Mesenteric fat pad (tissue), 1 donor: ENCODE results near the gene EBF4. TPM values are rescaled to one million over a fixed set of nuclear protein-coding genes. Genes with fewer than 3 reads are reported as not detected.

Experiments used
- DNase-seq: peaks from one replicate; pipeline ENCODE4 v3.0.0-alpha.2; 2020; ENCODE audit warnings: low spot score
- total RNA-seq: library from RNA; stranded (reverse); fragmentation: NEBNext Ultra II Directional; extraction: Animal tissue kit (Norgen Biotek cat#: 25700); gene quantifications from one replicate; pipeline ENCODE4 v1.2.1, GENCODE V29; 2021
- donor health status: DM: yes; HTN: yes; CAD: no.

The EBF4 gene
- total RNA-seq, 1 donor from 2014 or later = 6.0 TPM

DNA sequence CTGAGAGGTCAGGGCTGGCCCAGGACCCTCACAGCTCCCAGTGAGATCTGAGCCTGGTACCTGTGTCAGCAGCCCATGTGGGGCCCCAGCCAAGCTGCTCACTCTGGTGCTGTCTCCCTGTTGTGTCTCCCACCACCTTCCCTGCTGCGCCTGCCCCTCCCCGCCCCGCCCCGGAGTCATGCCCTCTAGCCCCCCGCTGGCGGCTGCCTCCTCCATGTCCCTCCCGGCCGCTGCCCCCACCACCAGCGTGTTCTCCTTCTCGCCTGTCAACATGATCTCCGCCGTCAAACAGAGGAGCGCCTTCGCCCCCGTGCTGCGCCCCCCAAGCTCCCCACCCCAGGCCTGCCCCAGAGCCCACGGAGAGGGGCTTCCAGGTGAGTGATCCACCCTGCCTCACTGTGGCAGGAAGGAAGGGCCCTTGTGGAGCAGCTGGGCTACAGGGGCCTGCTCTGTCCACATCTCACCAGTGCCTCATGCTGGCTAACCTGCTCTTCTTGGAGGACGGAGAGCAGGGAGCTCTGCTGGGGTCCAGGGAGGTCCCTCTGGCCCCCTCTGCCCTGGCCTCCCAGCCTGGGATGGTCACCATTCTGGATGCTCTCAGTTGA, 63.0 kb downstream of the EBF4 start:
- no peak for DNase-seq

DNA sequence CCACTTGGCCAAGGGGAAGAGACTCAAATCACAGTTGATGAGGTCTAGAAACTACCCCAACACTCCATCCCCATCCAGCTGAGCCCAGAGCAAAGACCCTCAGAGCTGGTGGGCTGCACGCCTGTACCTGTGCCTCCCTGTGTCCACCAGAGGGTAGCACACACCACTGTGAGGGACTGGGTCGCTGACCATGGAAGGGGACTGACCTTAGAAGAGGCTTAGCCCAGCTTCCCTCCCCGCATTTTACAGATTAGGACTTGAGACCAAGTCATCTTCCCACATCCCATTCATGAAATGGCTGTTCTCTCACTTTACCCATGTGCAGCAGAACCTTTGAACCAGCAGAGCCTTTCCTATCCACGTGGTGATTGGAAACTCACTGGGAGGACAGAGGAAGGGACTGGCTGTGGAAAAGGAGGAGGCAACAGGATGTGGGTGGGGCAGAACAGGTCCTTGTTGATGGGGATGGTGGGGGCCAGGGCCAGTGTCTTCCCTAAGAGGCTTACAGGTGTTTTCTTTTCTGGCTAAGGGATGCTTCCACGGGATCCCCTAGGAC, 63.6 kb downstream of the EBF4 start:
- no peak for DNase-seq

DNA sequence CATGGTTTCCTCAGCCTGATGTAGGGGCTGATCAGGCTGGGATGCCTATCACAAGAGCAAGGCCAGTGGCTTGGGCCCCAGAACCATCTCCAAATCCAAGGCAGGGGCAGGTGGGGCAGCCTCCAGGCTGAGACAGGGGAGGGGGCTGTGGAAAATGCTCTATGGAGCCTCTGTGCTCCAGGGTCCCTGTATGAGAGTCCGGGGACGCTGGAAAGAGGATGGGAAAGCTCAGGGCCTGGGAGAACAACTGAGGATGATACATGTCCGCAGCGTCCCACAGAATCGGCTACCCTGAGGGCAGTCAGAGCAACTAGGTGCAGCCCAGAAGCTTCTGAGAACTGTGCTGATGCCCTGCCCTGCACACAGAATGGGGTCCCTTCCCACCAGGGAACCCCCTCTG, 64.4 kb downstream of the EBF4 start:
- DNase-seq = no peak

DNA sequence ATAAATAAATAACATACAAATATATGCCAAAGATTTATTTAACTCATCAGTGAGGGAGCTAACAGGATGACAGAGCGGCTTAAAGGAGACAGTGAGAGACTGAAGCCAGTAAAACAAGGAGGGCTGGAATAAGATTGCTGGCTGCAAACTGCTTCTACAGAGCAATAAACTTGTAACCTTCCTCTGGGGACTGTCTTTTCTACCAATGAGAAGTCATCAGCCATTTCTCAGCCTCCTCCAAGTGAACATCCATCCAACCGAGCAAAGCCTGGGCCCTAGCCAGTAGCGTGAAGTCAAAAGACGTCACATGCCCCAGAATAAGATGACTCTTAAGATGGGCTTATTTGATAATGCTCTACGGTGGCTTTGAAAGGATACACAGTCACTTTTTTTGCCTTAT, 65.4 kb downstream of the EBF4 start:
- no peak for DNase-seq

DNA sequence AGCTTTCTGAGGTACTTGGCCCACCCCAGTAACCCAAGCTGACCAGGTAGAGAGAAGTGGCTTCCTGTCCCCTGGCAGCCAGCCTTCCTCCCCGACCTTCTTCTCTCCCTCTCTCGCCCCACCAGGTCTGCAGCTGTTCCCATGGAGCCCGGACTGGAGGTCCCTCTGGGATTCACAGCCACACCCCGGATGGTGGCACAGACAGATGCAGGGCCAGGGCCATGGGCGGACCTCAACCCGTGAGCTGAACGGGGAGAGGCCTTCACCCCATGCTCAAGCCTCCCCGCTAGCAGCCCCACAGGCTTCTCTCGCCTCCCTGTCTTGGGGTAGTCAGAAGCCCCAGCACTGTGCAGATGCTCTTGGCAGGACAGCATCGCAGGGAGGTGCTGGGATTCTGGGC, 66.6 kb downstream of the EBF4 start:
- no peak for DNase-seq

DNA sequence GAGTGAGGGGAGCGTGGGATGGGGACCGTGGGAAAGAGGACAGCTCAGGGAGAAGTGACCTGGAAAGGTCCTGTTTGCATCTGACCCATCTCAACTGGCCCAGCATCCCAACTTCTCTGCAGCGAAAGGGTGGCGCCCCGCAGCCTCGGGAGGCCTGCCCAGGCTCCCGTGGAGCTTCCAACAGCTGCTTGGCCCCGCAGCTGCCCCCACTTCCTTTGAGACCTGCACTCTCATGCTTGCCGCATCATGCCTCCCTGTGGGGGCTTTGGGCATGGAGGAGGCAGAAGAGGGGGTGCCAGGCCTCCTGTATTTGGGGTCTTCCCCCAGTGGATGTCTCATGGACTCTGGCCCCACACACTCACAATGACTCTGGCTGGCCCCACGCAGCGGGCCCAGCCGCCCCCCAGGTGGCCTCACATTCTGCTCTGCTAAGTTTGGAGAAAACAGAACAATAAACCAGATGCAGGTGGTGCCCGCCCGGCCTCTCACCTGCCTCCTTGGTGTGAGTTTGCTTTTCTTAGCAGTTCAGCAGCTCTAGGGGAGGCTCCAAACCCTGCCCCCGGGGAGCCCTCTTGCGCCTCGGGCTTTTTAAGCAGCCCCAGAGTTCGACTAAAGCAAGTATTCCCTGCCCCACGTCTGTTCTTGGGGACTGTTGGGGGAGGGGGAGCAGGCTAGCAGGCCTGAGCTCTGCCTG, 67.2 kb downstream of the EBF4 start:
- no peak for DNase-seq

DNA sequence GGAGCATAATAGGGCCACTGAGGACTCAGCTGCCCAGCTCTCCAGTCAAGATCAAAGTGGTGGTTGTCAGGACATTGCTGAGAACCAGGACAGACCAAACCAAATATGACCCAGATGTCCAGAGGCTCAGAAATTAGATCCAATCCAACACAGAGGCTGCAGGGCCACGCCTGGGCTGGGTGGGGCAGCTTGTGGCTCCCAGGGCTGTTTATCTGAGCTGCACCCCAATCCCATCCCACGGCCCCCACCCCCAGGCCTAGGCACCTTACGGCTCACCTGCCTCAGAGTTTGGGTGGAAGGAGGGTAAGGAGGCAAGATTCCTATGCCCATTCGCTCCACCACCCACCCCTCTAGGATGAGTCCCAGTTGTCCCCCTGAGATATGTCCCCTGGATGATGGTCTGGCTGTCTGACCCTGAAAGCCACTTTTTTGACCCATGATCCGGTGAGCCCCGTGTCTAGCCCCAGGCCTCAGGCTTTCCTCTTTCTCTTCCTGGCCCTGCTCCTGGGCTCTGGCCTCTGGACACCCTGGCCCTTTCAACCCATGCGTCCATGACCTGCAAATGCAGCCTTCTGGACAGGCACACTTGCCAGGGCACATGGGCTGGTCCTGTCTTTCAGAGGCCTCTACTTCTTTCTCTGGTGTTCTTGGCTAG, 67.8 kb downstream of the EBF4 start:
- DNase-seq = peak; percentile 88

DNA sequence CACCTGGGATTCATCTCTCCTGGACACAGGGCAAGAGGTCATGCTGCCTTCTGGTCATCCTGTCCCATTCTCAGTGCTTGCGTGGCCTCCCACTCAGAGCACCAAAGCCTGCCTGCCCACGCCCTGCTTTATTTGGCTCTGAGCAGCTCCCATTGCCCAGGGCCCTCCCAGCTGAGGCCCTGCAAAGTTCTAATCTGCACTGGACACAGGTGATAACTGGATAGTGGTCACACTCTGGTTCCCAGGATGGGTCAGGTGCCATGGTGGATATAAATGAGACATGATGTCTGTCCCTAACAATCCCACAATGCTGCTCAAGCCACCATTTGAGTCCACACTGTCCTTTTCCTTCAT, 68.3 kb downstream of the EBF4 start:
- DNase-seq = peak; percentile 71

DNA sequence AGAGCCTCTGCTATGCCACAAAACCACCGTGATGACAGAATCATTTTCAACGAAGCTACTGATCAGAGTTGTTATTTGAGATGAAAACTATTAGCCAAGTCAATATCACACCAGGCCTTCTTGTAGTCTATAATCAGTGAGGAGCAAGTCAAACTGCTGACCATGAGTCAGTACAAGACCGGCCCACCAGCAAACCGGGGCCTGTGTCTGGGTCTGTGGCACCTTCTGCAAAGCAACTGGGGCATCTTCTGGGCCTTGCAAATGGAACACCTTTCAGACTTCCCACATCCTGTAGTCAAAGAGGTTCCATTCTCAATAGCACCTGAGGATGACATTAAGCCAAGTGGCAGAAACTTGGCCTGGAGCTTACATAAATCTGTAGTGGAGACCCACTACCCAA, 69.3 kb downstream of the EBF4 start:
- no peak for DNase-seq

DNA sequence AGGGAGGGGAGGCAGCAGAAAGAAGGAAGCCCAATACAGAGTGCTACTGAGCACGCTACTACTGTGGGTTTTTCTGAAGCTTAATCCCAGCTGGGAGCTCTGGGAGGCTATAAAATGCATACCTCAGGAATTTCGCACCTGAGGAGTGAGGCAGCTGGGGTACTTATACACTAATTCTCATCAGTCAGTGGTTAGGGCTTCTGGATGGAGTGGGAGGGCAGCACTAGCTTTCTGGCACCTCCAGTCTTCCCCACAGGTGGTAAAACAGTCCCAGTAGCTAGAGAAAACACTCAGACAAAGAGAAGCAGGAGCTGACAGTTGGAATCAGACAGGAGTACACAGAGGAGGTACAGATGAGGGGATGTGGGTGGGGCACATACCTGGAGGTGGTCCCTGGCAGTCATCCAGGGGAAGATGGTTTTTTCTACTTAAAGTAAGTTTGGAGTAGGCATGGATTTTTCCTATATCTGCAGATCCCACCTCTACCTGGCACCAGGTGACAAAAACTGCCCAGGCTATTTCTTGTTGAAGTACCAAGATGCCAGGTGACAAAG, 70.1 kb downstream of the EBF4 start:
- no peak for DNase-seq

DNA sequence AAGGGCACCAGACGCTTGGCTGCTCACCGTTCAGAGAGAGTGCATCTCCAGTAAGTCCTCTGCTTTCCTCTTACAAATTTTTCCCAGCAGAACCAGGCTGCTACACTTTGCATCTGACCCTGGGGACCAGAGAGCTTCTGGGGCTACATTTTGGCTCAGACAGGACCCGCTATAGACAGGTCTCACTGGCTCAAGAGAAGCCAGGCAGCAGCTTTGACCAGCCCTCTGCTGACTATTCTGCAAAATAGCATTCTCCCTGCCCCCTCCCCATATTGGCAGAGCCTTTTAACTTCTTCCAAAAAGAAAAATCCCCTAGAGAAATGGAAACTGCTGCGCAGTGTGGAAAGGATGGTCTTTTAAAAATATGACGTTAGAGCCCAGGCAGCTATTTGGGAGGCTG, 70.6 kb downstream of the EBF4 start:
- no peak for DNase-seq

DNA sequence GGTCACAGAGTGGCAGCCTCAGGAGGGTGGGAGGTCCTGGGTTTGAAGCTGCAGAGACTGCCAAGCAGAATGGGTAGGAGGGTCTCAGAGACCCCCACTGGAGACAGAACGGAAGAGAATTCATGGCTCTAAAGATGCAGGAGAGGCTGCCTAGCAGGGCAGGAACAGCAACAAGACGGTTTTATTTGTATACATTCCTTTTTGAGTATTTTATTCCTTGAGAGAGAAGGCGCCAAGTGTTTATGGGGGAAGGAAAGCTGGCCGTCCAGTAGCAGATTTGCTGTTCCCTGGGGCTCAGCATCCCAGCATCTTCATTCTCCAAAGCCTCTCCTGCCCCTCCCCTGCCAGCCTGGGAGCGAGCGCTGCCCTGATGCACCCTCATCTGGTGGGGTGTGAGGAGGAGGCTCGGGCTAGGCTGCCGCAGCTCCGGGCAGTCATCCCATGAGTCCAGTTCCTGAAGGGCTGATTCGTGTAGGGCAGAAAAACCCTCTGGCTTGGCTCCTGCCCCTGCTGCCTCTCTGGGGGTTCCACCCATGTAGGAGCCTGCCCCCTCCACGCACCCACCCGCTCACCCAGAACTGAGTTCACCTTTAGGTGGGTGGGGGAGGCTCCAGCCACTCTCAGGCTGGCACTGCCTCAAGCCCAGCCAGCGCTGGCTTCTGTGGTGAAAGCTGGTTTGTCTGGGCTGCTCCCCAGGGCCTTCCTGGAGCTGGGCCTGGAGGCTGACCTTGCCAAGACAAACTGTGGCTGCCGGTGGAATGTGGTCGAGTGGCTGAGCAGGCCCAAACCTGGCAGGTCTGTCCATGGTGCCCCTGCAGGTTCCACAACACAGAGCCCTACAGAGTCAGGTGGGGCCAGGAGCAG, 75.4 kb downstream of the EBF4 start:
- peak; percentile 89 for DNase-seq

DNA sequence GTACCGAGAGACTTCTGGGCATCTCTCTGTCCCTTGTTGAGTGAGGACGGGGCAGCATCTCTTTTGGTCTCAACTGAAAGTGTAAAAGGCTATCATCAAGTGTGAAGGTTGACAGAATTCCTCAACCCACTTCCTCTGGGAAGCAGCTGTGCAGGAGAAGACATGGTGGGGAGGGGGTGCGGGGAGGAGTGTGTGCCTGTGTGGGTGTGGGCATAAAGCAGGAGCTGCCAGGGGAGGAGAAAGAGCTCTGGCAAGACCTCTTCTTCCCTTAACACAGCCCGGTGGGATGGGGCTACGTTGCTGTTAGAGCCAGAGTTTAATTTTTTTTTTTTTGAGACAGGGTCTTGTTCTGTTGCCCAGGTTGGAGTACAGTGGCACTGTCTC, 76.0 kb downstream of the EBF4 start:
- peak; percentile 51 for DNase-seq

DNA sequence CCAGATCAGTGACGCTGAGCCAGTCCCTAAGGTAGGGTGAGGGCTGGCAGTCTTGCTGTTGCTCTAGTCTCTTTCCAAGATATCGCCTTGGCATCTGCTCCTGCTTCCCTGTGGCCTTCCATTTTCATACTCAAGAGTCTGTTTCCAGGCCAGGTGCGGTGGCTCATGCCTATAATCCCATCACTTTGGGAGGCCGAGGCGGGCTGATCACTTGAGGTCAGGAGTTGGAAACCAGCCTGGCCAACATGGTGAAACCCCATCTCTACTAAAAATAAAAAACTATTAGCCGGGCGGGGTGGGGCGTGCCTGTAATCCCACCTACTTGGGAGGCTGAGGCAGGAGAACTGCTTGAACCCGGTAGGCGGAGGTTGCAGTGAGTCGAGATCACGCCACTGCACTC, 77.5 kb downstream of the EBF4 start:
- DNase-seq = peak; percentile 55

DNA sequence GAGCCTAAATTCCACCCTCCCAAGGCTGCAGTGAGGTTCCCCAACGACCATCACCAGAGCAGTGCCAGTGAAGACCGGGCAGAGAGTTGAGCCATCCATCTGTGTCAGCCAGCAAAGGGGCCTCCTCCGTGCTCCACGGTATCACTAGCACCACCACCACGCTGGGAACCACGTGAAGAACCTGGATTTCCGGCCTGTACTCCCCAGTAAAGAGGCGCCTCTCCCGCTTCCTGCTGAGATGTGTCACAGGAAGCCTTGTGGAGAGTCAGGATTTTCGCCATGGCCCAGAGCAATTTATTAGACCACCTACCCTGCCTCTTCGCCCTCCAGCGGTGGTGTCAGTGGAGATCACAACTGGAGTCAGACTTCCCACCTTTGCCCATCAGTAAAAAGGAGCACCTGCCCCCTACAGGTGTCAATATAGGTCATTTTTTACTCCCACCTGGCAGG, 79.1 kb downstream of the EBF4 start:
- peak; percentile 64 for DNase-seq

DNA sequence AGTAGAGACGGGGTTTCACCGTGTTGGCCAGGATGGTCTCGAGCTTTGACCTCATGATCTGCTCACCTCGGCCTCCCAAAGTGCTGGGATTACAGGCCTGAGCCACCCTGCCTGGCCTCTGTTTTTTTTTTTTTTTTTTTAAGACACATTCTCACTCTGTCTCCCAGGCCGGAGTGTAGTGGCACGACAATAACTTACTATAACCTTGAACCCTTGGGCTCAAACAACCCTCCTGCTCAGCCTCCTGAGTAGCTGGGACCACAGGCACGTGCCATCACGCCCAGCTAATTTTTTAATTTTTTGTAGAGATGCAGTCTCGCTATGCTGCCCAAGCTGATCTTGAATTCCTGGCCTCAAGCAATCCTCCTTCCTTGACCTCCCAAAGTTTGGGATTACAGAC, 81.2 kb downstream of the EBF4 start:
- DNase-seq = peak; percentile 16

DNA sequence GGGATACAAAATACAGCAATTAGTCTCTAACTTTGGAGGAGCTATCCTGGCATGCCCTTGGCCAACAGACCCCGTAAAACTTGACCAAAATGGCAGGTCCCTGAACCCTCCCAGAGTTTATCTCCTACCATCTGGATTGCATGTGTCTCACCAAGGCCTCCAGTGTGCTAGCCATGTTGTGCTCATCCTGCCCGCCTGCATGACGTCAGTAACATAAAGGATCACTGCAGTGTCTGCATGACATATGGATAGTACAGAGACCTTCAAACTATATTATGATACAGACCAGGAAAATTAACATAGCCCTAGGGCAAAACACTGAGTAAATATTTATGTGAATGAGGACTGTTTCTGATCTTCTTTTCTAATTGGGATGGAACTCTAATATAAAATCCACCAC, 82.6 kb downstream of the EBF4 start:
- DNase-seq = no peak

DNA sequence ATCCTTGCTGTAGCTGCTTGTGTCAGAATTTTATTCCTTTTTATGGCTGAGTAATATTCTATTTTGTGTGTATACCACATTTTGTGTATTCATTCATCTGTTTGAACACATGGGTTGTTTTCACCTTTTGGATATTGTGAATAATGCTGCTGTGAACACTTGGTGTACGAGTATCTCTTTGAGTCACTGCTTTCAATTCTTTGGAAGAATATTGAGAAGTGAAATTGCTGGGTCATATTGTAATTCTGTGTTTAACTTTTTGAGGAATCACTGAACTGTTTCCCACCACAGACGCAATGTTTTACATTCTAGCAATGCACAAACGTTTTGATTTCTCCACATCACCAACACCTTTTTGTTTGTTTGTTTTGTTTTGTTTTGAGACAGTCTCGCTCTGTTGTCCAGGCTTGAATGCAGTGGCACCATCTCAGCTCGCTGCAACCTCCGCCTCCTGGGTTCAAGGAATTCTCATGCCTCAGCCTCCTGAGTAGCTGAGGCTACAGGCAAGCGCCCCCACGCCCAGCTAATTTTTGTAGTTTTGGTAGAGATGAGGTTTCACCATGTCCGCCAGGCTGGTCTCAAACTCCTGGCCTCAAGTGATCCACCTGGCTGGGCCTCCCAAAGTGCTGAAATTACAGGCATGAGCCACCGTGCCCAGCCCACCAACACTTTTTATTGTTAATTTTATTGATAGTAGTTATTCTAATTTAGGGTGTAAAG, 86.2 kb downstream of the EBF4 start:
- peak; percentile 55 for DNase-seq

DNA sequence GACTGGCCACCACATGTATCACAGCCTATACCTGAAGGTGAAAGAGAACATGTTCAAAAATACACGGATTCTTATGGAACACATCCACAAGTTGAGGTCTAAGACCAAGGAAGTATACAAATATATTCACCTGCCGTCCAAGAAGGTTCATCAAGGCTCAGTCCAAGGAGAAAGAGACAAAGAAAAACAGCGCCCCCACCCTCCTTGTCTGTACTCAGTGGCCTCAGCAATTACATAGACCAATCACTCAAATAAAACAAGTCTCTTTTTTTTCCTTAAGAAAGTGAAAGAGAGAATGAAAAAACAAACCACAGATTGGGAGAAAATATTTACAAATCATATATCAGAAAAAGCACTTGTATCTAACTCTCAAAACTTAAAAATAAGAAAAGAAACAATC, 88.4 kb downstream of the EBF4 start:
- DNase-seq = no peak

DNA sequence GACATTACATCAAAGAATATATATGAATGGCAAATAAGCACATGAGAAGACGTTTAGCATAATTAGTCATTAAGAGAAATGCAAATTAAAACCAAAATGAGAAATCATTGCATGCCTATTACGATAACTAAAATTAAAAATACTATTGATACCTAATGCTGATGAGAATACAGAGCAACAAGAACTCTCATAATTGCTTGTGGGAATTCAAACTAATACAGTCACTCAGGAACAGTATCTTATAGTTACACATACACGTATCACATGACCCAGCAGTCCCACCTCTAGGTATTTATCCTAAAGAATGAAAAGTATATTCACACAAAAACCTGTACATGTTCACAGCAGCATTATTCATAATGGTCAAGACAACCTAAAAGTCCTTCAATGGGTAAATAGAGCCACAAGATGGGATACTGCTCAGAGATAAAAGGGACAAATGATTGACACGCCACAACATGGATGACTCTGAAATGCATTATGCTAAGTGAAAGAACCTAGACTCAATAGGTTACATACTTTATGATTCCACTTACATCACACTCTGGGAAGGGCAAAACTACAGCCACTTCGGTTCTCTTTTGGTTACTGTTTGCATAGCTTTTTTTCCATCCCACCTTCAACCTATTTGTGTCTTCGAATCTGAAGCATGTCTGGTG, 91.5 kb downstream of the EBF4 start:
- DNase-seq = no peak
